H9 (cell line): ENCODE measurements around the gene MBD3L2. TPM values are rescaled to one million over a fixed set of nuclear protein-coding genes. Genes with fewer than 3 reads are reported as not detected.

ENCODE experiments used
- DNase-seq: peaks from one replicate; pipeline ENCODE4 v3.0.0-alpha.2; 2017
- H2AFZ ChIP-seq: one replicate; pipeline ENCODE4 v1.6.1; 2013; ENCODE audit warnings: mild to moderate bottlenecking, low read length, control low read depth, moderate library complexity
- H2AK5ac ChIP-seq: 2 replicates; pipeline ENCODE4 v1.6.1; 2013; ENCODE audit warnings: low read length, control low read depth, mixed read lengths; ENCODE audit not compliant: insufficient read length
- H2BK120ac ChIP-seq: one replicate; pipeline ENCODE4 v1.6.1; 2013; ENCODE audit warnings: low read depth, mild to moderate bottlenecking, low read length, control low read depth, inconsistent platforms; ENCODE audit not compliant: poor library complexity, severe bottlenecking
- H2BK12ac ChIP-seq: 2 replicates; pipeline ENCODE4 v1.6.1; 2013; ENCODE audit warnings: low read length, control low read depth, mixed read lengths, low read depth; ENCODE audit not compliant: insufficient read length
- H2BK15ac ChIP-seq: 2 replicates; pipeline ENCODE4 v1.6.1; 2013; ENCODE audit warnings: low read depth, low read length, control low read depth
- H2BK20ac ChIP-seq: one replicate; pipeline ENCODE4 v1.6.1; 2013; ENCODE audit warnings: low read depth, mild to moderate bottlenecking, low read length, control low read depth, inconsistent platforms; ENCODE audit not compliant: poor library complexity, severe bottlenecking
- H2BK5ac ChIP-seq: 2 replicates; pipeline ENCODE4 v1.6.1; 2013; ENCODE audit warnings: low read length, control low read depth, mixed read lengths; ENCODE audit not compliant: insufficient read length
- H3K14ac ChIP-seq: 2 replicates; pipeline ENCODE4 v1.6.1; 2013; ENCODE audit warnings: low read length, control low read depth; ENCODE audit not compliant: insufficient read depth
- H3K18ac ChIP-seq: 2 replicates; pipeline ENCODE4 v1.6.1; 2013; ENCODE audit warnings: low read depth, mild to moderate bottlenecking, mixed read lengths, low read length, control low read depth; ENCODE audit not compliant: insufficient read length
- H3K23ac ChIP-seq: 2 replicates; pipeline ENCODE4 v1.6.1; 2013; ENCODE audit warnings: low read length, control low read depth, mixed read lengths, low read depth; ENCODE audit not compliant: insufficient read length
- H3K23me2 ChIP-seq: 2 replicates; pipeline ENCODE4 v1.6.1; 2013; ENCODE audit warnings: low read depth, mild to moderate bottlenecking, mixed read lengths, low read length, control low read depth; ENCODE audit not compliant: insufficient read length, poor library complexity, severe bottlenecking
- H3K27ac ChIP-seq: 2 replicates; pipeline ENCODE4 v1.5.1; 2013; ENCODE audit warnings: low read length, control low read depth, mixed read lengths, low read depth; ENCODE audit not compliant: insufficient read length
- H3K27me3 ChIP-seq: 2 replicates; pipeline ENCODE4 v1.6.1; 2013; ENCODE audit warnings: low read length, control low read depth, inconsistent platforms; ENCODE audit not compliant: insufficient read depth
- H3K4ac ChIP-seq: 2 replicates; pipeline ENCODE4 v1.6.1; 2013; ENCODE audit warnings: low read depth, mild to moderate bottlenecking, control low read depth, inconsistent platforms, low read length, moderate library complexity
- H3K4me1 ChIP-seq: 2 replicates; pipeline ENCODE4 v1.6.1; 2013; ENCODE audit warnings: low read length, control low read depth, inconsistent platforms; ENCODE audit not compliant: insufficient read depth
- H3K4me2 ChIP-seq: 2 replicates; pipeline ENCODE4 v1.6.1; 2013; ENCODE audit warnings: low read length, control low read depth, mixed read lengths; ENCODE audit not compliant: insufficient read length, insufficient read depth
- H3K56ac ChIP-seq: 2 replicates; pipeline ENCODE4 v1.6.1; 2013; ENCODE audit warnings: low read depth, mild to moderate bottlenecking, mixed read lengths, low read length, control low read depth; ENCODE audit not compliant: insufficient read length
- H3K79me1 ChIP-seq: 2 replicates; pipeline ENCODE4 v1.6.1; 2013; ENCODE audit warnings: low read depth, mild to moderate bottlenecking, moderate library complexity, low read length, control low read depth, inconsistent platforms; ENCODE audit not compliant: insufficient read depth, poor library complexity, severe bottlenecking
- H3K79me2 ChIP-seq: 2 replicates; pipeline ENCODE4 v1.6.1; 2013; ENCODE audit warnings: low read length, control low read depth, inconsistent platforms; ENCODE audit not compliant: insufficient read depth
- H3K9ac ChIP-seq: 2 replicates; pipeline ENCODE4 v1.6.1; 2013; ENCODE audit warnings: low read length, control low read depth, mixed read lengths; ENCODE audit not compliant: insufficient read length; ENCODE audit errors: extremely low read depth
- H3K9me3 ChIP-seq: one replicate; pipeline ENCODE4 v1.6.1; 2013; ENCODE audit warnings: low read depth, low read length, inconsistent platforms; ENCODE audit not compliant: control insufficient read depth
- H3T11ph ChIP-seq: one replicate; pipeline ENCODE4 v1.6.1; 2013; ENCODE audit warnings: mild to moderate bottlenecking, low read length, control low read depth, inconsistent platforms
- H4K20me1 ChIP-seq: one replicate; pipeline ENCODE4 v1.6.1; 2013; ENCODE audit not compliant: control insufficient read depth, insufficient read length, insufficient read depth
- H4K5ac ChIP-seq: 2 replicates; pipeline ENCODE4 v1.6.1; 2013; ENCODE audit warnings: low read depth, mild to moderate bottlenecking, mixed read lengths, low read length, control low read depth; ENCODE audit not compliant: insufficient read length
- H4K8ac ChIP-seq: replicated peaks from 2 replicates; pipeline ENCODE4 v1.6.1; 2013; ENCODE audit warnings: low read length, control low read depth, mixed read lengths, low read depth; ENCODE audit not compliant: insufficient read length
- H4K91ac ChIP-seq: 2 replicates; pipeline ENCODE4 v1.6.1; 2013; ENCODE audit warnings: low read depth, mild to moderate bottlenecking, moderate library complexity, mixed read lengths, low read length, control low read depth; ENCODE audit not compliant: insufficient read length
- H3K27ac Mint-ChIP-seq, 3 experiments: 2 replicates in 2 of 3; 3 replicates in 1 of 3; pipeline ENCODE4 v1.8.0; 2020 to 2021; ENCODE audit warnings: mixed read lengths in 3 of 3, mild to moderate bottlenecking in 1 of 3, moderate library complexity in 1 of 3
- H3K27me3 Mint-ChIP-seq: 2 replicates; pipeline ENCODE4 v1.8.0; 2021; ENCODE audit warnings: low read depth, mild to moderate bottlenecking, moderate library complexity, mixed read lengths
- H3K36me3 Mint-ChIP-seq, 3 experiments: 2 replicates in 2 of 3; 3 replicates in 1 of 3; pipeline ENCODE4 v1.8.0; 2020 to 2021; ENCODE audit warnings: low read depth in 3 of 3, mixed read lengths in 3 of 3; ENCODE audit not compliant: insufficient read depth in 1 of 3
- H3K4me1 Mint-ChIP-seq, 2 experiments: 2 replicates each; pipeline ENCODE4 v1.8.0; 2020; ENCODE audit warnings: mixed read lengths in 2 of 2
- H3K4me3 Mint-ChIP-seq, 2 experiments: 2 replicates in 1 of 2; 3 replicates in 1 of 2; pipeline ENCODE4 v1.8.0; 2020 to 2021; ENCODE audit warnings: mild to moderate bottlenecking in 2 of 2, mixed read lengths in 2 of 2, moderate library complexity in 1 of 2
- H3K9me3 Mint-ChIP-seq, 2 experiments: 2 replicates in 1 of 2; 3 replicates in 1 of 2; pipeline ENCODE4 v1.8.0; 2020; ENCODE audit warnings: mild to moderate bottlenecking in 2 of 2, mixed read lengths in 2 of 2, moderate library complexity in 1 of 2
- CTCF ChIP-seq: fragments of 200-600 bp; sonication (generic); conservative IDR thresholded peaks from 3 replicates; pipeline ENCODE4 v1.8.0; 2021; ENCODE audit warnings: antibody characterized with exemption, mild to moderate bottlenecking
- WGBS: extraction: QIAGEN DNeasy Blood & Tissue Kit; methylation state at CpG from one replicate; pipeline ENCODE4 v1.1.7; 2013; ENCODE audit warnings: missing lambda C conversion rate, low lambda C conversion rate, mixed read lengths; ENCODE audit not compliant: insufficient read length; ENCODE audit errors: extremely low coverage; 5-methylcytosine and 5-hydroxymethylcytosine counted together
- total RNA-seq: library from RNA; stranded (reverse); gene quantifications from 2 replicates; pipeline ENCODE4 v1.2.1, GENCODE V29; 2021

The MBD3L2 gene
- total RNA-seq, 1 experiment from 2014 or later = not detected

GRCh38 chr19:7067716-7068115 is 18.6 kb downstream of the MBD3L2 start:
- H3K23ac ChIP-seq = no peak overlapping the region
- H2BK5ac ChIP-seq = no peak overlapping the region
- H2BK15ac ChIP-seq = no peak overlapping the region
- no peaks in the 10 kb centered on the region for H3K27me3 ChIP-seq
- H4K5ac ChIP-seq = no peak overlapping the region
- H3K9ac ChIP-seq = no peak overlapping the region
- H3K18ac ChIP-seq = no peak overlapping the region
- H3K4me1 ChIP-seq = no peaks in the 10 kb centered on the region
- no peak overlapping the region for H2BK12ac ChIP-seq
- H3K4me2 ChIP-seq = no peak overlapping the region
- TF ChIP-seq CTCF = no peak
- H3K27ac ChIP-seq = no peak overlapping the region
- H4K20me1 ChIP-seq = no peaks in the 10 kb centered on the region
- Mint-ChIP-seq H3K27ac (no peak overlapping the region), H3K36me3 (peaks cover 15 to 25% (median 18%) of the 10 kb centered on the region in 3 experiments), H3K4me3 (no peak overlapping the region), H3K9me3 (peaks cover 37 to 50% of the 10 kb centered on the region in 2 experiments), H3K4me1 (peaks cover 0 to 3% of the 10 kb centered on the region in 2 experiments; a peak in 2 of 4 replicates), H3K27me3 (no peaks in the 10 kb centered on the region)
- peaks cover 7% of the 10 kb centered on the region for H3K23me2 ChIP-seq
- no peak overlapping the region for H3K4ac ChIP-seq
- no peaks in the 10 kb centered on the region for H3K79me1 ChIP-seq
- no peak overlapping the region for H3K56ac ChIP-seq
- DNase-seq = no peak
- H2BK120ac ChIP-seq = no peak overlapping the region
- WGBS = no CpG with 5 or more reads among the region's 2 CpGs
- H4K8ac ChIP-seq = no peak overlapping the region
- H2AFZ ChIP-seq = no peak overlapping the region
- no peak overlapping the region for H3T11ph ChIP-seq
- H3K14ac ChIP-seq = no peak overlapping the region
- H3K9me3 ChIP-seq = no peaks in the 10 kb centered on the region
- H2BK20ac ChIP-seq = no peak overlapping the region
- H4K91ac ChIP-seq = no peak overlapping the region
- H3K79me2 ChIP-seq = no peaks in the 10 kb centered on the region
- H2AK5ac ChIP-seq = no peak overlapping the region
